K562 treated with DMSO at 1 percent for 48 hours (cell line): ENCODE data around the gene YAP1. TPM values are rescaled to one million over a fixed set of nuclear protein-coding genes. Genes with fewer than 3 reads are reported as not detected.

ENCODE experiments used
- total RNA-seq: library from RNA; unstranded; fragments of 300-600 nt; gene quantifications from 2 replicates; pipeline ENCODE4 v1.2.3, GENCODE V29; 2022; ENCODE audit warnings: low replicate concordance; ENCODE audit errors: extremely low read depth

YAP1 gene
- not detected in 2 replicates for total RNA-seq

GRCh38 chr11:102109896-102110760, at the start of gene YAP1:
TSS of gene YAP1 (plus strand) at chr11:102110447. CDS start at chr11:102110849, 402 bp downstream.

Other genes with a start within 250 kb of the YAP1 start
- gene CEP126, start 195.4 kb upstream of the YAP1 start, total RNA-seq: not detected in 2 replicates
- not detected in 2 replicates for gene ANGPTL5, start 193.9 kb upstream of the YAP1 start, total RNA-seq
- gene CFAP300, start 63.0 kb upstream of the YAP1 start, total RNA-seq: not detected in 2 replicates
- not detected in 2 replicates for gene BIRC3, start 207.0 kb downstream of the YAP1 start, total RNA-seq
- not detected in 2 replicates for gene BIRC2, start 236.8 kb downstream of the YAP1 start, total RNA-seq